H54 (cell line): ENCODE data around the gene LSM11.

Experiments used
- DNase-seq: peaks from one replicate; pipeline ENCODE4 v3.0.0; 2011; ENCODE audit warnings: low spot score, mixed read lengths; ENCODE audit not compliant: insufficient read length
- FAIRE-seq: peaks from 3 replicates; lab custom pipeline; 2011; peaks lifted over from hg19 to GRCh38; lab: Jason Lieb, UNC
- POLR2A ChIP-seq: IDR thresholded peaks from 2 replicates; pipeline ENCODE4 v1.6.1; 2011; ENCODE audit warnings: low read depth, mild to moderate bottlenecking, low read length

The LSM11 gene

GRCh38 chr5:157778121-157778805, 34.8 kb downstream of the LSM11 start:
- no peak for TF ChIP-seq POLR2A
- DNase-seq (no peak), FAIRE-seq (no peak)

DNA sequence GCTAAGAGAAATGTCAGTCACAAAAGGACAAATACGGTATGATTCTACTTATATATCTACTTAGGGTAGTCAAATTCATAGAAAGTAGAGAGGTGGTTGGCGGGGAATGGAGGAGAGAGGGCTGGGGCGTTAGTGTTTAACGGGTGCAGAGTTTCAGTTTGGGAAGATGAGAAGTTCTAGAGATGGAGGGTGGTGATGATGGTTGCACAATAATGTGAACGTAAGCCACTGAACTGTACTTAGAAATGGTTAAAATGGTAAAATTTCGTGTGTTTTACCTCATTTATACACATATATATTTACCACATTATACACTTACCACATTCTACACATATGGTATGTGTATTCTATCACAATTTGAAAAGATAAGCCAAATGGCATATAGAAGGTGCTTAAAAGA, 35.7 kb downstream of the LSM11 start:
- no peak for TF ChIP-seq POLR2A
- no peak for FAIRE-seq
- DNase-seq = no peak

GRCh38 chr5:157785801-157786200, 42.3 kb downstream of the LSM11 start:
- TF ChIP-seq POLR2A = no peak
- FAIRE-seq (no peak), DNase-seq (no peak)

DNA sequence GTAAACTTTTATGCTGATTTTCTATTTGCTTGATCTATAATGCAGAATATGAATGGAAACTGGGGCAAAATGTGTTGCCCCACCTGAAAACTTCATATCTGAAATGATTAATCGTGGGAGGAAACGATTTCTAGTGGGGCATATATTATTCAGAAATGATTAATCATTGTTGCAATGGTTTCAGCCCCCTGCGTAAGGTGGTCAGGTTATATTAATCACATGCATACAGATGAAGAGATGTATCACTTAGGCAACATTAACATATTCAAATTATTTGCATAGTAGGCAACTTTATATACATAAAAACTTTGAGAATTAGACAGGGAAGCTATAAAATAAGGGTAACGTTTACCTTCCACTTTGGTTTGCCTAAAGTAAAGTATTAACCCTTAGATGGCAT, 49.8 kb downstream of the LSM11 start:
- no peak for FAIRE-seq
- no peak for DNase-seq
- no peak for TF ChIP-seq POLR2A

GRCh38 chr5:157799578-157799977, 56.1 kb downstream of the LSM11 start:
- FAIRE-seq = no peak
- TF ChIP-seq POLR2A = no peak
- DNase-seq = no peak

GRCh38 chr5:157800137-157800536, 56.6 kb downstream of the LSM11 start:
- no peak for TF ChIP-seq POLR2A
- no peak for DNase-seq
- FAIRE-seq = no peak

DNA sequence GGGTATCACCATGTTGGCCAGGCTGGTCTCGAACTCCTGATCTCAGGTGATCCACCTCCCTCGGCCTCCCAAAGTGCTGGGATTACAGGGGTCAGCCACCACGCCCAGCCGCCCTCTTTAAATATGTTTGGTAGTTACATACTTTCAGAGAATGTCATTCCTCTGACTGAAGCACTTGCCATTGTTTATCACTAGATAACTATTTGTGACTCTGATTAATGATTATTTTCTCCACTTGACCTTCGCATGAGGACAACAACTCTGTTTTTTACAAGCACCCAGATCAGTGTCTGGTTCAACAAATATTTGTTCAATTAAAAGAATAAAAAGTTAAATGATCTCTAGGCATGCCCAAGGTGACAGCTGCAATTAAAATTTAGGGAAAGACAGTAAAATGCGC, 59.2 kb downstream of the LSM11 start:
- TF ChIP-seq POLR2A = no peak
- FAIRE-seq (no peak), DNase-seq (no peak)

DNA sequence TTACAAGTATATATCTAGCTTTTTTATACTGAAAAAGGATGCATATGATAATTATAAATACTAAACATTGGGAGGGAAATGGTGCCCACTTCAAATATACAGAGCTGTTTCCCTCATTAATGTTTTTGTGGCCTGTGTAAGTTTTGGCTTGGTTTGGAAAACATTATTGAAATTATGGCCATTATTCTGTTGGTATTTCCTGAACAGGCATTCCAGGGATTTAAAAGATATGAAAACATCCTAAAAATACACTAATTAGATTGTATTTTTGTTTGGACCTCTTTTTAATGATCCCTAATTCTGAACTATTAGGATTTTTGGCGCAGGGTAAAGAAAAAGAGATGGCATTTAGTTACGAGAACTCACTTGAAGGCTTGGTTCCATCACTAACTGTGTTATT, 64.5 kb downstream of the LSM11 start:
- no peak for TF ChIP-seq POLR2A
- no peak for FAIRE-seq
- no peak for DNase-seq
